GM12891 (cell line): ENCODE measurements around the gene HOXA11.

ENCODE experiments used
- POLR2A ChIP-seq: IDR thresholded peaks from 2 replicates; pipeline ENCODE4 v1.6.1; 2011; ENCODE audit warnings: low read depth, low read length, control low read depth
- POLR2AphosphoS5 ChIP-seq: IDR thresholded peaks from 2 replicates; pipeline ENCODE4 v1.6.1; 2011; ENCODE audit warnings: low read depth, low read length, control low read depth
- TAF1 ChIP-seq: IDR thresholded peaks from 2 replicates; pipeline ENCODE4 v1.6.1; 2011; ENCODE audit warnings: low read depth, low read length, control low read depth

DNA sequence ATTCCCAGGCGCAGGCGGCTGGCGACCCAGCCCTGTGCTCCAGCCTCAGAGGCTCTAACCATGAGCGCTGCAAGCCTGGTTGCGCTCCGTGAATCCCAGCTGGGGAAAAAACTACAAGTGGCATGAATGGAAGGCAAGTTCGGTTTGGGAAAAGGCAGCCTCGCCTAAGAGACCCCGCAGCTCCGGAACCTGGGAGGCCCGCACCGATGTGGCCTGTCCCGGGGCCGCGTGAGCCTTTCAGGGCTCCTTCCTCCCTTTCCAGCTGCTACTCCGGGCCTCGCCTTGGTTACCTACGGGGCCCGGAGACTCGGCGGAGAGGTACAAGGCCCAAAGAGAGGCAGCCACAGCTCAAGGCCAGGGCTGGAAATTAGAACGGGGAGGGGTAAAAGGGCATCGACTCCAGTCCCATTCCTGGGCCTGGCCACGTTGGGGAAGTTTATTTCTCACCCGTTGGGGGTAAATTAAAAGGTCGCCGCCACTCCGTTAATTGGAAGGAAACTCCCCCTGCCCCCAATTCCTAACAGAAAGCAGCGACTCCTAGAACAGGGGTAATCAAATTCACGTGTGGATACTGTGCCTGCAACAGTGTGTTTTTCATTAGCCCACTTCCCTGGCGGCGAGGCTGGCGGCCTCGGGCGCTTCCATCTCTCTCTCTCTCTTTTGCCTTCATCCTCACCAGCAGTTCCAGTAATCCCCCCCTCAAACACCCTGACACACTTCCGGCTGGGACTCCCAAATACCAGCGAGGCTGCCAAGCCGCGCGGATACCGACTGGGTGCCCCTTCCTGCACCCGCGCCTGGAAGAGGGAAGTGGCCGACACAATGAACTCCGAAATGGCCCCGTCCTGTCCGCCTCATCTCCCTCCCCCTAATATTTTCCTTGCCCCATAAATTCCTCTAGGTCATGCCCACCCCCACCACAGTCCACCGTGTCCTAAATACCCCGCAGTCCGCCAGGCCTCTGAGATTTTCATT, 18.2 kb downstream of the HOXA11 start:
- TF ChIP-seq TAF1, result no peak
- TF ChIP-seq POLR2A, result no peak
- TF ChIP-seq POLR2AphosphoS5, result no peak
